HG03108 (cell line): ENCODE results near the gene ZDHHC8.

Experiments used
- ATAC-seq: cut with Tn5 transposase; IDR thresholded peaks from one replicate; pipeline ENCODE4 v1.9.1; 2021; ENCODE audit warnings: moderate library complexity; ENCODE audit not compliant: unreplicated experiment

Gene ZDHHC8

GRCh38 chr22:20177217-20177911 lies 45.8 kb downstream of the ZDHHC8 start:
- no peak for ATAC-seq

- ATAC-seq, result no peak
Observed at GRCh38 chr22:20178075-20178914, 46.7 kb downstream of the ZDHHC8 start.

GRCh38 chr22:20178915-20179227 lies 47.3 kb downstream of the ZDHHC8 start:
- no peak for ATAC-seq

- no peak for ATAC-seq
Observed at GRCh38 chr22:20179455-20180244, 48.0 kb downstream of the ZDHHC8 start.

- no peak for ATAC-seq
Observed at GRCh38 chr22:20180245-20180630, 48.6 kb downstream of the ZDHHC8 start.

- ATAC-seq, result no peak
Observed at GRCh38 chr22:20180640-20181039, 49.0 kb downstream of the ZDHHC8 start.

GRCh38 chr22:20181194-20181883 lies 49.7 kb downstream of the ZDHHC8 start:
- no peak for ATAC-seq

- ATAC-seq, result no peak
Observed at GRCh38 chr22:20181884-20182236, 50.3 kb downstream of the ZDHHC8 start.

- ATAC-seq, result no peak
Observed at GRCh38 chr22:20182365-20182764, 50.8 kb downstream of the ZDHHC8 start.

- ATAC-seq, result no peak
Observed at GRCh38 chr22:20183101-20183500, 51.5 kb downstream of the ZDHHC8 start.

- ATAC-seq, result no peak
Observed at GRCh38 chr22:20183823-20184222, 52.2 kb downstream of the ZDHHC8 start.

- ATAC-seq, result no peak
Observed at GRCh38 chr22:20184501-20185165, 53.0 kb downstream of the ZDHHC8 start.

GRCh38 chr22:20185750-20186149 lies 54.1 kb downstream of the ZDHHC8 start:
- ATAC-seq, result no peak

GRCh38 chr22:20186183-20186870 lies 54.7 kb downstream of the ZDHHC8 start:
- ATAC-seq, result no peak

- no peak for ATAC-seq
Observed at GRCh38 chr22:20186871-20187546, 55.4 kb downstream of the ZDHHC8 start.

GRCh38 chr22:20187777-20188566 lies 56.4 kb downstream of the ZDHHC8 start:
- ATAC-seq, result no peak

GRCh38 chr22:20188567-20188877 lies 56.9 kb downstream of the ZDHHC8 start:
- no peak for ATAC-seq

- no peak for ATAC-seq
Observed at GRCh38 chr22:20191000-20191515, 59.5 kb downstream of the ZDHHC8 start.

GRCh38 chr22:20191803-20192202 lies 60.2 kb downstream of the ZDHHC8 start:
- no peak for ATAC-seq
